ENCODE data around the gene FKBP2.

Gene FKBP2

DNA sequence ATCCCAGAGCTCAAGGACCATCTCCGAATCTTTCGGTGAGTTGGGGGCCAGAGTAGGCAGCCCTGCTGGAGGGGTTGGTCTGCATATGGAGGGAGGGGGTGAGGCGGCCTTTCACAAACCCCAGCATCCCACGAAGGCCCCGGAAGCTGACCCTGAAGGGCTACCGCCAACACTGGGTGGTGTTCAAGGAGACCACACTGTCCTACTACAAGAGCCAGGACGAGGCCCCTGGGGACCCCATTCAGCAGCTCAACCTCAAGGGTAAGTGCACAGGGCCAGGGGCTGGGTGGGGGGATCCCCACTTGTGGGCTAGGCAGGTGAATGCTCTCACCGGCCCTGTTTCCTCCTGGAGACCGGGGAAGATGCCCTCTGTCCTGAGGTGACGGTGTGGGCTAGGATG, 21.1 kb upstream of the FKBP2 start:
- DNase-seq, result no peak

GRCh38 chr11:64220271-64220670, 20.6 kb upstream of the FKBP2 start:
- no peak for DNase-seq

DNA sequence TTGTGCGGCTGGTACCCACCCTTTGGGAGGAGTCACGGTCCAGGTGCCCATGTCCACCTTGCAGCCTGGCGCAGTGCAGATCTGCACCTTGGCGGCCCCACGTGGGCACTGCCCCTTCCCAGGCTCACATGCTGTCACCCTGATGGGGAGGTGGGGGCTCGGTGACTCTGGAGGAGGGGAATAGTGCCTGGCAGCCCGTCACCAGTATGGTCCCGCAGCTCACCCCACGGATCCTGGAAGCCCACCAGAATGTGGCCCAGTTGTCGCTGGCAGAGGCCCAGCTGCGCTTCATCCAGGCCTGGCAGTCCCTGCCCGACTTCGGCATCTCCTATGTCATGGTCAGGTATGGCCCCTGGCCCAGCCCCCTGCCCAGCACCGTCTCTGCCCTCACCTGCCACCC, 20.1 kb upstream of the FKBP2 start:
- DNase-seq, result no peak

GRCh38 chr11:64222651-64223000, 18.3 kb upstream of the FKBP2 start:
- no peak for DNase-seq

GRCh38 chr11:64223001-64223651, 17.8 kb upstream of the FKBP2 start:
- no peak for DNase-seq

GRCh38 chr11:64224151-64224890, 16.6 kb upstream of the FKBP2 start:
- no peak for DNase-seq

- DNase-seq, result no peak
These were observed 15.8 kb upstream of the FKBP2 start for GRCh38 chr11:64224891-64225607.

DNA sequence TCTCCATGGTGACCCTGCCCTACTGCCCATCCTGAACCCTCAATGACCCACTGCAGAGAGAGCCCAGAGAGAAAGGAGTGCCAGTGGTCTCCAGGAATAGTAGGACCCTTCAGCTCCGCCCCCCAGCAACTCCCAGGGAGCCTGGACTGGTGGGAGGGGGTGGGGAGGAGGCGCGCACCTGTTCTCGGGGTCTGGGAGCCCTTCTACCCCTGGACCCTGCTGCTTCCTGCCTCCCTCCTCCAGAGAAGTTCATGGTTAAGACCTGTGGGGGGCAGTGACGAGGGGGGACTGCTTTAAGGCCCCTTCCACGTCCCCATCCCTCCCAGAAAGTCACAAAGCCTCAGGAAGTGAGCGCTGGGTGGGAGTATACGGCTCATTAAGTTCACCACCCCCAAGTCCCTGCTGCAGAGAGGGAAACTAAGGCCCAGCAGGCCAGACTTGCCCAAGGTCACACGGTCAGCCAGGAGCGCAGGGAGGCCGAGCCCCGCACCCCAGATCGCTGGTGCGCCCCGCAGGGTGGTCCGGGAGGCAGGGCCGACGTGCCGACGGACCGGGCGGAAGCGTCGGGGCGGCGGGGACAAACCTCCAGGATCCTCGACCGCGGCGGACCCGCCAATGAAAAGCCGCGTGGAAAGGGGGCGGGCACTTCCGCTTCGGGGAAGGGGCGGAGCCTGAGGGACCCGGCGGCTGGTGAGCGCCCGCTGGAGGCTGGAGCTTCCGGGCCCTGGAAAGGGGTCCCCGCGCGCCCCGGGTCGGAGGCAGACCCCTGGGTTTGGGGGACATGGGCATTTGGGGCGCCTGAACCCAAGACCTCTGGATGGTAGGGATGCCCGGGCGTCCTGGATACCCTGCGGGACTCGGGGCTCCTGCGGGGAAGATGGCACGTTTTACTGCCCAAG, 15.0 kb upstream of the FKBP2 start, which contains the start of the genes NUDT22 and TRPT1:
Gene NUDT22, plus strand, starts transcription at position 667 of the 899 bp plus-strand sequence. CDS start 379 bp downstream, outside the sequence.
Gene TRPT1, minus strand, starts transcription at position 579 of the 899 bp plus-strand sequence. Its CDS starts 326 bp downstream, at position 253.
- peak; percentile 94 for DNase-seq

- DNase-seq, result peak; percentile 64
These were observed 14.3 kb upstream of the FKBP2 start for GRCh38 chr11:64226507-64227051.

DNA sequence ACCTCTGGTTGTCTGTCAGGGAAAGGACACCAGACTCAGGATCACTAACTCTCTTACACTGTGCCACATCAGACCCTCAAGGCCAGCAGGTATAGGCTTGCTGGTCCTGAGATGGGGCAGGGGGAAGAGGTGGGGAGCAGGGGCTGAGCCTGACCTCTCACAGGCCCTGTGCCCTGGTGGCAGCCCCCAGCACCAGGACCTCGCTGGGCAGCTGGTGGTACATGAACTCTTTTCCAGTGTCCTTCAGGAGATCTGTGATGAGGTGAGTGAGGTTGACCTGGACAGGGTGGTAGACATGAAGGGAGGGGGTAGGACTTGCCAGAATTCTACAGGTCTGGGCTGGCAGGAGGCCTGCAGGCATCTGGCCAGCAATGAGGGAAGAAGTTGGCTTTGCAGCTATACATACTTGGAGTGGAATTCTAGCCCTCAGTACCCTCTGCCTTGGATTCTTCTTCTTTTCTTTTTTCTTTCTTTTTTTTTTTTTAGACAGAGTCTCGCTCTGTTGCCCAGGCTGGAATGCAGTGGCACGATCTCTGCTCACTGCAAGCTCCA, 13.4 kb upstream of the FKBP2 start:
- DNase-seq, result no peak

DNA sequence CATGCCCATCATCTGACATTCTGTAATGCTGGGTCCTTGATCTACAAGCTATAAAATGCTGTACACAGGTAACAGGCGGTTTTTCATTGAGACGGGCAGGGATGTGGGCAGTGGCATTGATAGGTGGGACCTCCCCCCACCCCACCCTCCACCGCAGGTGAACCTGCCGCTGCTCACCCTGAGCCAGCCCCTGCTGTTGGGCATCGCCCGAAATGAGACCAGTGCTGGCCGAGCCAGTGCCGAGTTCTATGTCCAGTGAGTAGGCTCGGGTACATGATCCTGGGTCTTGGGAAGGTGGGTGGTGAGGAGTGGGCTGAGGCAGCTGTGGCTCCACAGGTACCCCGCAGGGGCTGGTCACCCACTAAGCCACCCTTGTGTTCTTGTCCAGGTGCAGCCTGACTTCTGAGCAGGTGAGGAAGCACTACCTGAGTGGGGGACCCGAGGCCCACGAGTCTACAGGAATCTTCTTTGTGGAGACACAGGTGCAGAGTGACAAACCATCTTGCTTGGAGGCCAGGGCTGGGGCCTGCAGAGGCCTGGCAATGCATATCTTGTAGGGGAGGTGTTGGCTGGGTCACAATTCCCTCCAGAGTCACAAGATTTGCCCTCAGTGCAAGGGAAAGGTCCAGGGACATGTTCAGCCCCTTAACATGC, 11.7 kb upstream of the FKBP2 start:
- DNase-seq, result no peak

DNA sequence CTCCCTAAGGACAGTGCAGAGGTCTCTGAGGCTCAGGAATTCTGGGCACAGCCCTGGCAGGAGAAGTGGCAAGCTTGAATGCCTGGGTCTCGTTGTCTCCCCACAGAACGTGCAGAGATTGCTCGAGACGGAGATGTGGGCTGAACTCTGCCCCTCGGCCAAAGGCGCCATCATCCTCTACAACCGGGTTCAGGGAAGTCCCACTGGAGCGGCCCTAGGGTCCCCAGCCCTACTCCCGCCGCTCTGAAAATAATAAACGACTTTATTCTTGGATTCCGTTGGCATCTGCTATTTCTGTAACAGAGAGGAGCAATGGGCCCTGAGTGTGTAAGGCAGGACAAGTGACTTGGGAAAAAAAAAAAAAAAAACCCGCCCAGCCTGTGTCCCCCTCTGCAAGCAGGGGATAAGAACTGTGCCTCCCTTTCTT, 11.1 kb upstream of the FKBP2 start:
- DNase-seq, result no peak

DNA sequence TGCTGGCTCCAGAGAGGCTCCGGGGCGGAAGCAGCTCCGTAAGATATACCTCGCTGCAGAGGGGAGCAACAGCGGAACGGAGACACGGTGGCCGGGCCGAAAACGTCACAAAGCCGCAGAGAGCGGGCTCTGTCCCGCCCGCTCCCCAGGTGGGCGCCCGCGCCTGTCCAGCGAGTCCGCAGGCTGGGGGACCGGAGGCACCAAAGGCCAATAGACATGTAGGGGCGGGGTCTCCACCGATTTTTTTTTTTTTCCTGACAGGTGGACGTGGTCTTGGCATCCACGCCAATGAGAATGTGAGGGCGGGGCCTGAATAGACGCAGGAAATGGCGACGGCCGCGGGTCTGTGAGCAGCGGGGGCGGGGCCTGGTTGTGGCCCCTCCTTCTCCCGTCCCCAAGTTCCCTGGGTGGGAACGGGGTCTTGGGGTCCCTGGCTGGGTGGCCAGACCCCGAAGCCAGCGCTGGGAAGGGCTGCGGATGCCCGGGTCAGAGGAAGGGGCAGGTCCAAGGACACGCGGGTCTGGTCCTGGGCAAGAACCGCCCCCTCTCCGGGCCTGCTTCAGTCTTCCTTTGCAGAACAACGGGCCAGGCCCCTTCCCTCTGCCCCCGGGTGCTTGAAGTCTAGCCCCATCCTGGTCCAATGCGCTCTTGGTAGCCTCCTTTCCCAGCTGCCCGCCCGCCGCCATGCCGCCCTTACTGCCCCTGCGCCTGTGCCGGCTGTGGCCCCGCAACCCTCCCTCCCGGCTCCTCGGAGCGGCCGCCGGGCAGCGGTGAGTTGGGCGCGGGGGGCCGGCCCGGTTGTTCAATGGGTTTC, 10.5 kb upstream of the FKBP2 start, which contains the start of gene DNAJC4:
Gene DNAJC4, plus strand, starts transcription at position 378 of the 814 bp plus-strand sequence. Its CDS starts 307 bp downstream, at position 685.
- DNase-seq, result peak; percentile 90

- DNase-seq, result no peak
These were observed 9.9 kb upstream of the FKBP2 start for GRCh38 chr11:64230985-64231365.

- DNase-seq, result no peak
These were observed 9.3 kb upstream of the FKBP2 start for GRCh38 chr11:64231546-64231945.

DNA sequence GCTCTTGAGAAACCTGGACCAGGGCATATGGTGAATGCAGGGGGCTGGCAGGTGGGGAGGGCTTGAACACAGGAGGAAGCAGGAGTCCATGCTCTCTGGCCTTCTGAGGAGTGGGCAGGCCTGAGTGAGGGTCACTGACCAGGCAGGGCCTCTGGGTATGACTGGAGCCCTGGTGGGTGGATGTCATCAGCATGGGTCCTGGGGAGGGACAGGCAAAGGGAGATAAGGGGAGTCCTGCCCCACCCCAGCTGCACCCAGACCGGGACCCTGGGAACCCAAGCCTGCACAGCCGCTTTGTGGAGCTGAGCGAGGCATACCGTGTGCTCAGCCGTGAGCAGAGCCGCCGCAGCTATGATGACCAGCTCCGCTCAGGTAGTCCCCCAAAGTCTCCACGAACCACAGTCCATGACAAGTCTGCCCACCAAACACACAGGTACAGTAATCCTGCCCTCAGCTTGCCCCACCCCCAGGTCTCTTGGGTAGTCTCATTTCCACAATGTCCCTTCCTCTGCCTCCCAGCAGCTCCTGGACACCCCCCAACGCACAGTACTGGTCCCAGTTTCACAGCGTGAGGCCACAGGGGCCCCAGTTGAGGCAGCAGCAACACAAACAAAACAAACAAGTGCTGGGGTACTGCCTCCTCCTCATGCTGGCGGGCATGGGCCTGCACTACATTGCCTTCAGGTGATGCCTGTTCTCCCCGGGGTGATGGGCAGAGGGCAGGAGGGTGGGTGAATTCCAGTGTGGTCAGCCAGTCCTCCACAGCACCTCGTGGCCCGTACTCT, 8.5 kb upstream of the FKBP2 start:
- no peak for DNase-seq

DNA sequence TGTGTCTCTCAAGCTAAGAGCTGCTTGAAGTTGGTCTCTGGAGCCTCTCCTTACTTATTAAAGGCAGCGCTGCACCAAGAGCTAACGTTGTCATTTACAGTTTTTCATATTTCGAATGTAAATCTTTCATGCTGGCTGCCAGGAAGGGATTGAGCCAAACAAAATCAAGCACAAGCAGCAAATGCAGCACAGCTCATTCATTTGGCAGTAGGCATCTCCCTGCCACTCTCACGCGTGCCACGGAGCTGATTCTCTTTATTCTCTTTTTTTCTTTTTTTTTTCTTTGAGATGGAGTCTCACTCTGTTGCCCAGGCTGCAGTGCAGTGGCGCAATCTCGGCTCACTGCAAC, 8.0 kb upstream of the FKBP2 start:
- DNase-seq, result no peak

GRCh38 chr11:64233913-64234586, 6.8 kb upstream of the FKBP2 start, which contains the start of gene VEGFB:
Gene VEGFB (plus strand): TSS chr11:64234584. CDS start chr11:64234834, 250 bp downstream.
- DNase-seq, result peak; percentile 70
